ENCODE measurements around the gene IL12B.

The IL12B gene

DNA sequence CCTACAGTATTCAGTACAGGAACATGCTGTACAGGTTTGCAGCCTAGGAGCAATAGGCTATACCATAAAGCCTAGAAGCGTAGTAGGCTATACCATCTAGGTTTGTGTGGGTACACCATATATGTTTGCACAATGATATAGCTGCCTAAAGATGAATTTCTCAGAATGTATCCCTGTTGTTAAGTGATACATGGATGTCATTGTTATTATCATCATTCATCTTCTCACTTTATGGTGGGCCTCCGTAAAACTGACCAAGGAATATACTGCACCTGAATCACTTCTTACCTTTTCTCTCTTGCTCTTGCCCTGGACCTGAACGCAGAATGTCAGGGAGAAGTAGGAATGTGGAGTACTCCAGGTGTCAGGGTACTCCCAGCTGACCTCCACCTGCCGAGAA lies 11.8 kb downstream of the IL12B start:
- TF ChIP-seq, protein P1, sequence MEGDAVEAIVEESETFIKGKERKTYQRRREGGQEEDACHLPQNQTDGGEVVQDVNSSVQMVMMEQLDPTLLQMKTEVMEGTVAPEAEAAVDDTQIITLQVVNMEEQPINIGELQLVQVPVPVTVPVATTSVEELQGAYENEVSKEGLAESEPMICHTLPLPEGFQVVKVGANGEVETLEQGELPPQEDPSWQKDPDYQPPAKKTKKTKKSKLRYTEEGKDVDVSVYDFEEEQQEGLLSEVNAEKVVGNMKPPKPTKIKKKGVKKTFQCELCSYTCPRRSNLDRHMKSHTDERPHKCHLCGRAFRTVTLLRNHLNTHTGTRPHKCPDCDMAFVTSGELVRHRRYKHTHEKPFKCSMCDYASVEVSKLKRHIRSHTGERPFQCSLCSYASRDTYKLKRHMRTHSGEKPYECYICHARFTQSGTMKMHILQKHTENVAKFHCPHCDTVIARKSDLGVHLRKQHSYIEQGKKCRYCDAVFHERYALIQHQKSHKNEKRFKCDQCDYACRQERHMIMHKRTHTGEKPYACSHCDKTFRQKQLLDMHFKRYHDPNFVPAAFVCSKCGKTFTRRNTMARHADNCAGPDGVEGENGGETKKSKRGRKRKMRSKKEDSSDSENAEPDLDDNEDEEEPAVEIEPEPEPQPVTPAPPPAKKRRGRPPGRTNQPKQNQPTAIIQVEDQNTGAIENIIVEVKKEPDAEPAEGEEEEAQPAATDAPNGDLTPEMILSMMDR (IDR thresholded peaks at IDR 0.05; ENCODE audit: insufficient read depth, low read depth, low read length, missing control alignments) = no peak
- no peak for DNase-seq (ENCODE audit: low read depth)
- H3K4me3 ChIP-seq (ENCODE audit: low read depth, low read length) = no peak overlapping the region

DNA sequence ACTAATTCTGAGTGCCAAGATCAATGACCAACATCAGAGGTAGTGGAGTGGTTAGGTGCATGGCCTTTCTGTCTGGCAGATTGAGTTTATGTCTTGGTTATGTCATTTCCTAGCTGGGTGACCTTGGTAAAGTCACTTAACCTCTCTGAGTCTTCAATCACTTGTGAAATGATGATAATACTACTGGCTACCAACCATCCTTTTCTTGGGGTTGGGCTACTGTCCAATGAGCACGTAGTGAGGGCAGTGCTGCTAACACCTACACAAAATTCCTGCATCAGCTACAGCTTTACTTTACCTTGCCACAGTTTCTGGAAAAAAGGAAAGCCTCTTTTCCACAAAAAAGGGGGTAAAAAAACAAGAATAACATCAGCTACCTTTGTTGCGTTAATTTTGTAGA lies 12.4 kb downstream of the IL12B start:
- no peak for DNase-seq (ENCODE audit: low read depth)
- TF ChIP-seq, protein P1 (IDR thresholded peaks at IDR 0.05; ENCODE audit: insufficient read depth, low read depth, low read length, missing control alignments) = no peak
- no peak overlapping the region for H3K4me3 ChIP-seq (ENCODE audit: low read depth, low read length)

DNA sequence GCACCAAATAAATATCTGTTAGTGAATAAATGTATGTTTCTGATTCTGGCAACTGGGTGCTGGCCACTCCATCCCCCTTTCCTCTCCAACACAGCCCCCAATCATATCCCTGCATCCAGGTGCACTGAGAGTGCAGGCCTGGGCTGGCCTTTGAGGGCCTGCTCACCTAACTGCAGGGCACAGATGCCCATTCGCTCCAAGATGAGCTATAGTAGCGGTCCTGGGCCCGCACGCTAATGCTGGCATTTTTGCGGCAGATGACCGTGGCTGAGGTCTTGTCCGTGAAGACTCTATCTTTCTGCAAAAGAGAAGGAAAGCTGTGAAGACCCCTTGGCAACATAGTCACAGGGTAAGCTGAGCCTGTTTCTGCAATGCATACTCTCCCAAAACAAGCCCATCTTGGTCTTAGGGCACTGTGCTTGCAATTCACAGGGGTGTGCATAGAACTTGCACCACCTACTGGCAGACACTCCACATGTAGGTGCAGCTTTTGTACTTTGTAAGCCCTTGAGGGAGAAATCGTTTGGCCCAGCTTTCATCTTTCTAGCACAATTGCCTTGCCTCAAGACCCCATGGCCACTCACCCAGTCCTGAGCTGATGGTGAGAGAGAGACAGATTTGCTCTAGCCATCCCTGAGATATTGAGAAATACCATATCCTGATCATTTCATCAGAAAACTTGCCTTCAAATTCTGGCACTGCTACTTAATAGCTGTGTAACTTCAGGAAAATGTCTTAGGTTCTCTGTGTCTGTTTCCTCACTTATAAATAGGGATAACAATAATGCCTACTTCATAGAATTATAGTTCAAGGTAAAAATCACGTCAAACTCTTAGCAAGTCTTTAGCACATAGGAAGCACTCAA lies 13.5 kb downstream of the IL12B start:
- H3K4me3 ChIP-seq (ENCODE audit: low read depth, low read length) = no peak overlapping the region
- TF ChIP-seq, protein P1 (IDR thresholded peaks at IDR 0.05; ENCODE audit: insufficient read depth, low read depth, low read length, missing control alignments) = peak; percentile 71
- DNase-seq (ENCODE audit: low read depth) = peak; percentile 70

DNA sequence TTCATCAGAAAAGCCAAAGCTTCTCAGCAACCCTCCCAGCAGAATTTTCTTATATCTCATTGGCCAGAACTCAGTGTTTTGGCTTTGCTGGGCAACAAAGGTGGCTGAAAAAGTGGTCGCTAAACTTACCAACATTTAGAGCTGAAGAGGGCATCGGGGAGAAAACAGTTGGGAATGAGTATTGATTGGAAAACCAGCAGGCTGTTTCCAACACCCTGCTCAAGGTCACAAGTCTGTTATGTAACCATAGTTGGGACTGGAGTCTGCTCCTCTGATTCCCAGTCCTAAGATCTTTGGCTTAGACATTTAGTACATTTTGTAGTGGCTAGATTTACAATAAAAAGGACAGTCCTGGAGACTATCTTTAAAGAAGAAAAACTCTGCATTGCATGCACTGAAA lies 17.1 kb downstream of the IL12B start:
- TF ChIP-seq, protein P1 (IDR thresholded peaks at IDR 0.05; ENCODE audit: insufficient read depth, low read depth, low read length, missing control alignments) = no peak
- no peak for DNase-seq (ENCODE audit: low read depth)
- H3K4me3 ChIP-seq (ENCODE audit: low read depth, low read length) = no peak overlapping the region

DNA sequence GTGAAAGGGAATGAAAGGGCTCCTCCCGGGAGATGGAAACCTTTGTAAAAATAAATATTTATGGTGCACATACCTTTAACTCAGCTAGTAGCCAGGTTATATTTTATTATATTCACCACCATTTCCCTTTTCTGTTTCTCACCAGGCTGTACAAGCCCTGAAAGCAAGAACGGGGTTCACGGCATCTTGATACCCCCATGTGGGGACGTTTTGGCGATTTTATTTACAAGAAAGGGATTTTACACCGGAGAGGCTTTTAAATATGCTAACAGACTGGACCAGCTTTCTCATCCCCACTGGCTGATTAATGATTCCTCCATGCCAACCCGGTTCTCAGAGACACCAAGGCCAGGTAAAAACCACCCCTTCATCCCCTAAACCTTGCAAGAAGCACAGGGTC lies 19.2 kb downstream of the IL12B start:
- no peak overlapping the region for H3K4me3 ChIP-seq (ENCODE audit: low read depth, low read length)
- DNase-seq (ENCODE audit: low read depth) = no peak
- TF ChIP-seq, protein P1 (IDR thresholded peaks at IDR 0.05; ENCODE audit: insufficient read depth, low read depth, low read length, missing control alignments) = no peak

DNA sequence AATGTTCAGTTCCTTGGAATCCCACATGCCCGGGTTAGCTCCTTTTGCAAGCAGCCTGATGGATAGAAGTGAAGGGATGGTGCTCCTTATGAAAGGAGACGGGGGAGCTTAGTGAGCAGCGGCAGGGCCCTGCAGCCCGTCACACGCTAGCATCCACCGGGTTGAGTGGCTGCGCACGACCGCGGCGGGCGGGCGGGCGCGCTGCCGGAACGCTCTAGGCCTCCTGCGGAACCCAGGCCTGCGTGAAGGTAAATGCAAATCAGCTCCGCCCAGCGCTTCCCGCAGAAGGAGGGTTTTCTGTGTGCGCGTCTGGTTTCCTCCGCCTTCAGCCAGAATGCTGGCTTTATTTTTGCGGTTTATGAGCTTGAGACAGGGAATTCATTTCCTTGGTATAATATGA lies 19.8 kb downstream of the IL12B start:
- no peak overlapping the region for H3K4me3 ChIP-seq (ENCODE audit: low read depth, low read length)
- DNase-seq (ENCODE audit: low read depth) = peak; percentile 13
- TF ChIP-seq, protein P1 (IDR thresholded peaks at IDR 0.05; ENCODE audit: insufficient read depth, low read depth, low read length, missing control alignments) = no peak
